Activated CD4-positive, alpha-beta T cell treated with anti-CD3 and anti-CD28 coated beads, Interleukin-2, amount 50 U/mL, for 48 hours (primary cell): ENCODE data around the gene ACOT8.
"Not testable (repeated sequence)": the region's sequence is repeated elsewhere in the genome, so short reads cannot be mapped to it uniquely, and the experiment has no call there.

ENCODE experiments used
- DNase-seq, 2 experiments: peaks; one replicate each; pipeline ENCODE4 v3.0.0-alpha.2; 2020

Gene ACOT8

GRCh38 chr20:45826381-45827019 is 30.7 kb downstream of the ACOT8 start:
- DNase-seq: no peak

GRCh38 chr20:45823949-45824835 is 33.0 kb downstream of the ACOT8 start:
- peak; percentile 50 to 57 for DNase-seq

- DNase-seq: no peak
These were observed 34.3 kb downstream of the ACOT8 start for GRCh38 chr20:45822857-45823256.

GRCh38 chr20:45821947-45822346 is 35.2 kb downstream of the ACOT8 start:
- DNase-seq: no peak

- DNase-seq: no peak
These were observed 37.7 kb downstream of the ACOT8 start for GRCh38 chr20:45819466-45819865.

GRCh38 chr20:45818239-45818638 is 39.0 kb downstream of the ACOT8 start:
- no peak for DNase-seq

- no peak for DNase-seq
These were observed 39.6 kb downstream of the ACOT8 start for GRCh38 chr20:45817376-45818194.

- no peak for DNase-seq
These were observed 40.2 kb downstream of the ACOT8 start for GRCh38 chr20:45816951-45817350.

- DNase-seq: no peak
These were observed 42.9 kb downstream of the ACOT8 start for GRCh38 chr20:45814314-45814713.

- no peak for DNase-seq
These were observed 43.7 kb downstream of the ACOT8 start for GRCh38 chr20:45813489-45813888.

- DNase-seq: no peak
These were observed 44.2 kb downstream of the ACOT8 start for GRCh38 chr20:45813006-45813340.

GRCh38 chr20:45812157-45813005 is 44.8 kb downstream of the ACOT8 start, which contains the start of gene UBE2C:
Gene UBE2C, plus strand, starts transcription at chr20:45812644. Its CDS starts 52 bp downstream, at chr20:45812696.
- peak; percentile 93 to 96 for DNase-seq

- no peak for DNase-seq
These were observed 46.8 kb downstream of the ACOT8 start for GRCh38 chr20:45810191-45810970.

- no peak for DNase-seq
These were observed 55.3 kb downstream of the ACOT8 start for GRCh38 chr20:45801851-45802250.

GRCh38 chr20:45798935-45799642 is 58.1 kb downstream of the ACOT8 start:
- DNase-seq: peak; percentile 63 to 73

- DNase-seq: not testable (repeated sequence)
These were observed 59.2 kb downstream of the ACOT8 start for GRCh38 chr20:45797955-45798354.

- not testable (repeated sequence) for DNase-seq
These were observed 59.7 kb downstream of the ACOT8 start for GRCh38 chr20:45797510-45797909.

- DNase-seq: no peak
These were observed 60.7 kb downstream of the ACOT8 start for GRCh38 chr20:45796337-45797065.

GRCh38 chr20:45792317-45793118 is 64.7 kb downstream of the ACOT8 start:
- DNase-seq: peak in 1 of 2 experiments; percentile 7
